ENCODE measurements around the gene NR2E1. TPM values are rescaled to one million over a fixed set of nuclear protein-coding genes. Genes with fewer than 3 reads are reported as not detected.

Gene NR2E1
- total RNA-seq, 3 donors from 2014 or later (not counting 1 experiment from before 2014, with no cell fraction given) = not detected

- H3K27me3 ChIP-seq (ENCODE audit: control insufficient read depth, insufficient read depth, low read length) = peaks cover 63% of the 10 kb centered on the region
- intact Hi-C loops (cut with micrococcal nuclease) = no loop called here
- H3K27me3 Mint-ChIP-seq (ENCODE audit: low read depth in 2 of 2) = peaks cover 65 to 79% of the 10 kb centered on the region in 2 donors
- H3K27ac ChIP-seq (ENCODE audit: low read length) = no peak overlapping the region
- TF ChIP-seq, protein P1, sequence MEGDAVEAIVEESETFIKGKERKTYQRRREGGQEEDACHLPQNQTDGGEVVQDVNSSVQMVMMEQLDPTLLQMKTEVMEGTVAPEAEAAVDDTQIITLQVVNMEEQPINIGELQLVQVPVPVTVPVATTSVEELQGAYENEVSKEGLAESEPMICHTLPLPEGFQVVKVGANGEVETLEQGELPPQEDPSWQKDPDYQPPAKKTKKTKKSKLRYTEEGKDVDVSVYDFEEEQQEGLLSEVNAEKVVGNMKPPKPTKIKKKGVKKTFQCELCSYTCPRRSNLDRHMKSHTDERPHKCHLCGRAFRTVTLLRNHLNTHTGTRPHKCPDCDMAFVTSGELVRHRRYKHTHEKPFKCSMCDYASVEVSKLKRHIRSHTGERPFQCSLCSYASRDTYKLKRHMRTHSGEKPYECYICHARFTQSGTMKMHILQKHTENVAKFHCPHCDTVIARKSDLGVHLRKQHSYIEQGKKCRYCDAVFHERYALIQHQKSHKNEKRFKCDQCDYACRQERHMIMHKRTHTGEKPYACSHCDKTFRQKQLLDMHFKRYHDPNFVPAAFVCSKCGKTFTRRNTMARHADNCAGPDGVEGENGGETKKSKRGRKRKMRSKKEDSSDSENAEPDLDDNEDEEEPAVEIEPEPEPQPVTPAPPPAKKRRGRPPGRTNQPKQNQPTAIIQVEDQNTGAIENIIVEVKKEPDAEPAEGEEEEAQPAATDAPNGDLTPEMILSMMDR (IDR thresholded peaks at IDR 0.05) = no peak
- H3K27ac Mint-ChIP-seq = no peak overlapping the region
- no peaks in the 10 kb centered on the region for H3K36me3 Mint-ChIP-seq
- no peaks in the 10 kb centered on the region for H3K36me3 ChIP-seq (ENCODE audit: control insufficient read depth, insufficient read depth, low read length)
- peak in 1 of 3 donors; percentile 15 for ATAC-seq
- H3K4me3 Mint-ChIP-seq = peak overlapping the region; percentile 47
- H3K4me3 ChIP-seq (ENCODE audit: low read length) = no peak overlapping the region
- no peaks in the 10 kb centered on the region for H3K9me3 Mint-ChIP-seq
- no peaks in the 10 kb centered on the region for H3K9me3 ChIP-seq (ENCODE audit: control insufficient read depth, insufficient read depth, low read length)
- 11% methylated on average over 52 of the region's 55 CpGs for WGBS (ENCODE audit: insufficient coverage)
- peaks cover 25 to 42% of the 10 kb centered on the region in 2 donors for H3K4me1 Mint-ChIP-seq
- peaks cover 32% of the 10 kb centered on the region for H3K4me1 ChIP-seq (ENCODE audit: control insufficient read depth, insufficient read depth, low read length)
- DNase-seq = no peak
These were observed 3.9 kb downstream of the NR2E1 start for GRCh38 chr6:108169464-108170331.

- Mint-ChIP-seq H3K27me3 (ENCODE audit: low read depth in 2 of 2) (peaks cover 68 to 77% of the 10 kb centered on the region in 2 donors), H3K27ac (no peak overlapping the region), H3K4me1 (peaks cover 25 to 47% of the 10 kb centered on the region in 2 donors), H3K36me3 (no peaks in the 10 kb centered on the region), H3K4me3 (peak overlapping the region; percentile 45), H3K9me3 (no peaks in the 10 kb centered on the region)
- Histone ChIP-seq H3K36me3 (ENCODE audit: control insufficient read depth, insufficient read depth, low read length) (no peaks in the 10 kb centered on the region), H3K4me3 (ENCODE audit: low read length) (no peak overlapping the region), H3K27ac (ENCODE audit: low read length) (no peak overlapping the region), H3K9me3 (ENCODE audit: control insufficient read depth, insufficient read depth, low read length) (no peaks in the 10 kb centered on the region), H3K27me3 (ENCODE audit: control insufficient read depth, insufficient read depth, low read length) (peaks cover 69% of the 10 kb centered on the region), H3K4me1 (ENCODE audit: control insufficient read depth, insufficient read depth, low read length) (peaks cover 39% of the 10 kb centered on the region)
- ATAC-seq (no peak), DNase-seq (no peak)
- 19% methylated on average over 29 of the region's 31 CpGs for WGBS (ENCODE audit: insufficient coverage)
- intact Hi-C loops (cut with micrococcal nuclease) = no loop called here
- TF ChIP-seq, protein P1 (IDR thresholded peaks at IDR 0.05) = no peak
These were observed 4.8 kb downstream of the NR2E1 start for GRCh38 chr6:108170332-108171290.

GRCh38 chr6:108171291-108171917 lies 5.6 kb downstream of the NR2E1 start:
- Mint-ChIP-seq H3K4me1 (peaks cover 27 to 50% of the 10 kb centered on the region in 2 donors), H3K4me3 (no peak overlapping the region), H3K27ac (no peak overlapping the region), H3K9me3 (no peaks in the 10 kb centered on the region), H3K36me3 (no peaks in the 10 kb centered on the region), H3K27me3 (ENCODE audit: low read depth in 2 of 2) (peaks cover 68 to 74% of the 10 kb centered on the region in 2 donors)
- Histone ChIP-seq H3K27ac (ENCODE audit: low read length) (no peak overlapping the region), H3K4me1 (ENCODE audit: control insufficient read depth, insufficient read depth, low read length) (peaks cover 46% of the 10 kb centered on the region), H3K36me3 (ENCODE audit: control insufficient read depth, insufficient read depth, low read length) (no peaks in the 10 kb centered on the region), H3K9me3 (ENCODE audit: control insufficient read depth, insufficient read depth, low read length) (no peaks in the 10 kb centered on the region), H3K27me3 (ENCODE audit: control insufficient read depth, insufficient read depth, low read length) (peaks cover 70% of the 10 kb centered on the region), H3K4me3 (ENCODE audit: low read length) (no peak overlapping the region)
- DNase-seq = no peak
- TF ChIP-seq, protein P1 (IDR thresholded peaks at IDR 0.05) = no peak
- 14% methylated on average over 19 of the region's 21 CpGs for WGBS (ENCODE audit: insufficient coverage)
- intact Hi-C loops (cut with micrococcal nuclease) = no loop called here
- no peak for ATAC-seq

Data from natural killer cell (primary cell).